ENCODE measurements around the gene CBFA2T2. TPM values are rescaled to one million over a fixed set of nuclear protein-coding genes. Genes with fewer than 3 reads are reported as not detected.

CBFA2T2 gene
- total RNA-seq, 1 experiment from 2014 or later, result 16.3 TPM

GRCh38 chr20:33583143-33583542, 93.2 kb downstream of the CBFA2T2 start:
- TF ChIP-seq SIN3A (IDR thresholded peaks at IDR 0.05; ENCODE audit: borderline replicate concordance, insufficient read depth, low read depth, low read length) (no peak), REST (IDR thresholded peaks at IDR 0.05; ENCODE audit: insufficient read depth in 1 of 2, low read depth in 2 of 2, low read length in 1 of 2) (no peak), POLR2AphosphoS5 (IDR thresholded peaks at IDR 0.05; ENCODE audit: low read depth, low read length) (no peak), CTCF (IDR thresholded peaks at IDR 0.05) (no peak), TCF7L2 (IDR thresholded peaks at IDR 0.05; ENCODE audit: low read depth, low read length) (no peak)
- BruUV-seq (replicated peaks), result no TSS peak
- in situ Hi-C loops (cut with HindIII; ENCODE audit: low pct_unique_long_range_greater_than_20kb, low sequenced_read_pairs), result no loop called here
- intact Hi-C loops (cut with micrococcal nuclease; ENCODE audit: unreplicated experiment), result no loop called here
- ChIA-PET POLR2A (interaction anchor here (0.6 to 0.7 kb wide), 3 partner anchors 34 to 1763 kb away, joined by 3 to 4 read pairs (median 4); no protein-coding TSS in a partner anchor), CTCF (no interaction called here)
- H3K27me3 ChIP-seq (ENCODE audit: control insufficient read depth, insufficient read depth, low read length), result no peaks in the 10 kb centered on the region
- no peaks in the 10 kb centered on the region for H3K36me3 ChIP-seq (ENCODE audit: control insufficient read depth, insufficient read depth, low read length)
- DNase-seq (ENCODE audit: low read depth, low spot score) (no peak), ATAC-seq (no peak)
- no peak overlapping the region for H3K27ac ChIP-seq (ENCODE audit: low read length)
- no peak overlapping the region for H3K4me3 ChIP-seq (ENCODE audit: low read depth in 2 of 2, low read length in 2 of 2)
- no peaks in the 10 kb centered on the region for H3K9me3 ChIP-seq (ENCODE audit: control insufficient read depth, insufficient read depth, low read depth, low read length)
- H3K4me1 ChIP-seq (ENCODE audit: control insufficient read depth, insufficient read depth, low read length), result peaks cover 5% of the 10 kb centered on the region; the same call in 1 of the 2 replicates

GRCh38 chr20:33584976-33585375, 95.1 kb downstream of the CBFA2T2 start:
- TF ChIP-seq SIN3A (IDR thresholded peaks at IDR 0.05; ENCODE audit: borderline replicate concordance, insufficient read depth, low read depth, low read length), result no peak
- no peak for TF ChIP-seq REST (IDR thresholded peaks at IDR 0.05; ENCODE audit: insufficient read depth in 1 of 2, low read depth in 2 of 2, low read length in 1 of 2)
- no peak for TF ChIP-seq TCF7L2 (IDR thresholded peaks at IDR 0.05; ENCODE audit: low read depth, low read length)
- TF ChIP-seq POLR2AphosphoS5 (IDR thresholded peaks at IDR 0.05; ENCODE audit: low read depth, low read length), result no peak
- no peak for TF ChIP-seq CTCF (IDR thresholded peaks at IDR 0.05)
- Histone ChIP-seq H3K36me3 (ENCODE audit: control insufficient read depth, insufficient read depth, low read length) (no peaks in the 10 kb centered on the region), H3K27ac (ENCODE audit: low read length) (no peak overlapping the region), H3K4me3 (ENCODE audit: low read depth in 2 of 2, low read length in 2 of 2) (no peak overlapping the region), H3K9me3 (ENCODE audit: control insufficient read depth, insufficient read depth, low read depth, low read length) (no peaks in the 10 kb centered on the region), H3K27me3 (ENCODE audit: control insufficient read depth, insufficient read depth, low read length) (no peaks in the 10 kb centered on the region), H3K4me1 (ENCODE audit: control insufficient read depth, insufficient read depth, low read length) (peaks cover 5% of the 10 kb centered on the region; the same call in 1 of the 2 replicates)
- ChIA-PET POLR2A (no interaction called here), CTCF (no interaction called here)
- ATAC-seq (no peak), DNase-seq (ENCODE audit: low read depth, low spot score) (no peak)
- intact Hi-C loops (cut with micrococcal nuclease; ENCODE audit: unreplicated experiment) (no loop called here), in situ Hi-C loops (cut with HindIII; ENCODE audit: low pct_unique_long_range_greater_than_20kb, low sequenced_read_pairs) (no loop called here)
- BruUV-seq (replicated peaks), result no TSS peak

Data from Panc1 (cell line).